ENCODE measurements around the gene SIRT1.

GRCh38 chr10:67883710-67884312, 645 bp upstream of the SIRT1 start:
- TF ChIP-seq SREBF2 (IDR thresholded peaks at IDR 0.05; ENCODE audit: low read length) = no peak
- no peak for TF ChIP-seq EZH2 (IDR thresholded peaks at IDR 0.05; ENCODE audit: borderline replicate concordance, control insufficient read depth, low read depth, low read length)
- no peak for TF ChIP-seq CTCF (IDR thresholded peaks at IDR 0.05 in 2 of 3, conservative IDR thresholded peaks at IDR 0.05 in 1 of 3; ENCODE audit: control insufficient read depth in 2 of 3, extremely low read depth in 1 of 3, insufficient read depth in 1 of 3, low read depth in 3 of 3, low read length in 3 of 3)
- no peak for TF ChIP-seq MTA2 (IDR thresholded peaks at IDR 0.05; ENCODE audit: low read depth)
